Activated T-cell treated with anti-CD3 and anti-CD28 coated beads, Interleukin-2, amount 50 U/mL, for 4 hours (primary cell): ENCODE data around the gene JAK1. TPM values are rescaled to one million over a fixed set of nuclear protein-coding genes. Genes with fewer than 3 reads are reported as not detected.

ENCODE experiments used
- ATAC-seq, 2 donors: fragments of 200-7000 bp; cut with Tn5 transposase; one replicate each; pipeline ENCODE4 v1.10.0; 2021
- DNase-seq: peaks from one replicate; pipeline ENCODE4 v3.0.0-alpha.2; 2020
- H3K27me3 Mint-ChIP-seq: one replicate; pipeline ENCODE4 v1.8.0; 2021; ENCODE audit warnings: low read depth, mixed read lengths
- H3K36me3 Mint-ChIP-seq: one replicate; pipeline ENCODE4 v1.8.0; 2022; ENCODE audit warnings: mixed read lengths; ENCODE audit not compliant: insufficient read depth
- H3K4me1 Mint-ChIP-seq: one replicate; pipeline ENCODE4 v1.8.0; 2021; ENCODE audit warnings: low read depth, mixed read lengths
- H3K4me3 Mint-ChIP-seq: one replicate; pipeline ENCODE4 v1.8.0; 2021; ENCODE audit warnings: mild to moderate bottlenecking, moderate library complexity, mixed read lengths
- H3K9me3 Mint-ChIP-seq: one replicate; pipeline ENCODE4 v1.8.0; 2021; ENCODE audit warnings: mixed read lengths
- total RNA-seq, 3 donors: library from RNA; stranded (reverse); gene quantifications; one replicate each; pipeline ENCODE4 v1.2.1, GENCODE V29; 2021

The JAK1 gene
- total RNA-seq, 3 donors from 2014 or later, result 70.3 to 87.5 (median 85.1) TPM

DNA sequence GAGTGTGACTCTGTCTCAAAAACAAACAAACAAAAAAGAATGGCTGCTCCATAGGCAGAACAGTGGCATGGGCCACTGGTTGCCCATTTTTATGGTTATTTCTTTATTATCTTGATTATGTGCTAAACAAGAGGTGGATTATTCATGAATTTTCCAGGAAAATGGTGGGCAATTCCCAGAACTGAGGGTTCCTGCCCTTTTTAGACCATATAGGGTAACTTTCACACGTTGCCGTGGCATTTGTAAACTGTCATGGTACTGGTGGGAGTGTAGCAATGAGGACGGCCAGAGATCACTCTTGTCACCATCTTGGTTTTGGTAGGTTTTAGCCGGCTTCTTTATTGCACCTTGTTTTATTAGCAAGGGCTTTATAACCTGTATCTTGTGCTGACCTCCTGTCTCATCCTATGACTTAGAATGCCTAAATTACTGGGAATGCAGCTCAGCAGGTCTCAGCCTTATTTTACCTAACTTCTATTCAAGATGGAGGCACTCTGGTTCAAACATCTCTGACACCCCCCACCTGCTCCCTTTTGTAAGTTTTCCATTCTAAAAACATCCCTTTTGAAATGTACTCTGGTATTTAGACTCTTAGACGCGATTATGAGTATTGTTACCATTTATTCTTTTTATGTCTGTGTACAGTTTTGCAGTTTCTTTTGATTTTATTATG lies 164.4 kb downstream of the JAK1 start:
- DNase-seq (no peak), ATAC-seq (no peak)
- Mint-ChIP-seq H3K4me1 (no peaks in the 10 kb centered on the region), H3K4me3 (no peak overlapping the region), H3K36me3 (peaks cover 9% of the 10 kb centered on the region), H3K9me3 (peaks cover 4% of the 10 kb centered on the region), H3K27me3 (no peaks in the 10 kb centered on the region)

DNA sequence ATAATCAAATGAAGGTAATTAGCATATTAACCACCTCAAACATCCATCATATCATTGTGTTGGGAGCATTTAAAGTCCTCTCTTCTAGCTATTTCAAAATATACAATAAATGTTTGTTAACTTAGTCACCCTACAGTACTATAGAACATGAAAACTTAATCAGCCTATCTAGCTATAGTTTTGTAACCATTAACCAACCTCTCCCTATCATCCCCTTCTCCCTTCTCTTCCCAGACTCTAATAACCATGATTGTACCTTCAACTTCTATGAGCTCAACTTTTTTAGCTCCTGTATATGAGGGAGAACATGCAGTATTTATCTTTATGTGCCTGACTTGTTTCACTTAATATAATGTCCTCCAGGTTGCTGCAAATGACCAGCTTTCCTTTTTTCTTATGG lies 167.5 kb downstream of the JAK1 start:
- Mint-ChIP-seq H3K9me3 (peaks cover 4% of the 10 kb centered on the region), H3K4me1 (no peaks in the 10 kb centered on the region), H3K27me3 (no peaks in the 10 kb centered on the region), H3K4me3 (no peak overlapping the region), H3K36me3 (peaks cover 9% of the 10 kb centered on the region)
- DNase-seq (no peak), ATAC-seq (no peak)

DNA sequence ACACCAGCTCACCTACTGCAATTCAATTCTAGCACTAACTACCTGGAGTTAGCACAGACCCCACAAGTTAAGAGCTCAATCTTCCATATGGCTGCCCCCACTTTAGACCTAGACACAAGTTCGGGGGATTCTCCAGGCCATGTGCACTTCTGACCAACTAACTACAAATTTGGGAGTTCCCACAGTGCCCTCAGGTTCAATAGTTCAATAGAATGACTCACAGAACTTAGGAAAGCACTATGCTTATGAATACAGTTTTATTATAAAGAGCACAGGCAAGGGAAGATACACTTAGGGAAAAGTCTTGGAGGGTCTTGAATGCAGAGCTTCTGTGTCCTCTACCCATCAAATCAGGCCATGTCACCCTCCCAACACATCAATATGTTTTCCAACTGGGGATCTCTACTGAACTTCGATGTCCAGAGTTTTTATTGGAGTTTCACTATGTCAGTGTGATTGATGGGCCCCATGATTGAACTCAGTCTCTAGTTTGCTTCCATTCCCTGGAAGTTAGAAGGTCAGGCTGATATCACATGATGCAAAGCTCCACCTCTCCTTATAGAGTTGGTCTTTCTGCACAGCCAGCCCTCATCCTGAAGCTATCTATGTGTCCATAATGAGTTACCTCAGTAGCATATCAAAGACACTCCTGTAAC lies 175.4 kb downstream of the JAK1 start:
- Mint-ChIP-seq H3K4me3 (no peak overlapping the region), H3K27me3 (no peaks in the 10 kb centered on the region), H3K4me1 (no peaks in the 10 kb centered on the region), H3K36me3 (peaks cover 3% of the 10 kb centered on the region), H3K9me3 (peaks cover 13% of the 10 kb centered on the region)
- ATAC-seq (no peak), DNase-seq (no peak)

Other genes starting within 250 kb of the JAK1 start
- gene RAVER2, start 221.5 kb downstream of the JAK1 start, total RNA-seq, result 1 to 10 TPM; 1.2 to 1.8 (median 1.3) TPM
- 10 to 100 TPM; 11.3 to 15.9 (median 11.5) TPM for gene AK4, start 181.7 kb upstream of the JAK1 start, total RNA-seq